ENCODE data around the gene LKAAEAR1. TPM values are rescaled to one million over a fixed set of nuclear protein-coding genes. Genes with fewer than 3 reads are reported as not detected.
A peak's percentile ranks its signal among the peaks of the same experiment; 100 is the strongest.

The LKAAEAR1 gene
- total RNA-seq, 1 donor from 2014 or later = not detected

- Mint-ChIP-seq H3K27me3 (ENCODE audit: unreplicated experiment) (peaks cover 14% of the 10 kb centered on the region), H3K9me3 (ENCODE audit: unreplicated experiment) (peaks cover 5% of the 10 kb centered on the region), H3K4me3 (ENCODE audit: unreplicated experiment) (no peak overlapping the region), H3K36me3 (ENCODE audit: low read depth, unreplicated experiment) (peaks cover 9% of the 10 kb centered on the region), H3K27ac (ENCODE audit: unreplicated experiment) (no peak overlapping the region), H3K4me1 (ENCODE audit: unreplicated experiment) (peaks cover 3% of the 10 kb centered on the region)
- TF ChIP-seq CTCF (IDR thresholded peaks at IDR 0.05; ENCODE audit: unreplicated experiment) = no peak
- no peak for DNase-seq (ENCODE audit: low spot score)
Observed at GRCh38 chr20:64100566-64100888, 16.3 kb upstream of the LKAAEAR1 start.

DNA sequence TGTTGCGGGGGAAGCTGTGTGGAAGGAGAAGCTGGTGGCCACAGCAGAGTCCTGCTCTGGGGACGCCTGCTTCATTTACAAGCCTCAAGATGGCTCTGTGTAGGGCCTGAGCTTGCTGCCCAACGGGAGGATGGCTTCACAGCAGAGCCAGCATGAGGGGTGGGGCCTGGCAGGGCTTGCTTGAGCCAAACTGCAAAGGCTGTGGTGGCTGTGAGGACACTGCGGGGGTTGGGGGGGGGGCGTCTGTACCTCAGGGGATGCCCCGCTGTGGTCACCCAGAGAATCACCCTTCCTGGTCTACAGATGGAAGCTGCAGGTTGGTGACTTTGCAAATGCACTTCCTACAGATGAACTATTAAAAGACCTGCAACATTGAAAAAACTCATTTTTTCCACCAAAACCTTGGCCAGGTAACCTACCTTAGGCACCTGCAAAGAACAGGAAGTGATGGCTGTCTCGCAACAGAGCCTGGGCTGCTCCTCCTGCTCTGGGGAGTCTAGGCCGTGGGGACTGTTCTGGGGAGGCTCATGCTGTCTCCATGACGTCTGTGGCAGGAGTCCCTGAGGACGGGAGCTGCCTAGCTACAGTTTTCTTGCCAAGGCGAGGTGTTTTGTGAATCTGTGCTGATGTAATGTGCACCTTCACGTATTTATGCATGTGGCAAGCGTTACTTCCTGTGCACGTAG lies 15.8 kb upstream of the LKAAEAR1 start:
- peaks cover 14% of the 10 kb centered on the region for H3K27me3 Mint-ChIP-seq (ENCODE audit: unreplicated experiment)
- no peak for DNase-seq (ENCODE audit: low spot score)
- H3K4me3 Mint-ChIP-seq (ENCODE audit: unreplicated experiment) = no peak overlapping the region

DNA sequence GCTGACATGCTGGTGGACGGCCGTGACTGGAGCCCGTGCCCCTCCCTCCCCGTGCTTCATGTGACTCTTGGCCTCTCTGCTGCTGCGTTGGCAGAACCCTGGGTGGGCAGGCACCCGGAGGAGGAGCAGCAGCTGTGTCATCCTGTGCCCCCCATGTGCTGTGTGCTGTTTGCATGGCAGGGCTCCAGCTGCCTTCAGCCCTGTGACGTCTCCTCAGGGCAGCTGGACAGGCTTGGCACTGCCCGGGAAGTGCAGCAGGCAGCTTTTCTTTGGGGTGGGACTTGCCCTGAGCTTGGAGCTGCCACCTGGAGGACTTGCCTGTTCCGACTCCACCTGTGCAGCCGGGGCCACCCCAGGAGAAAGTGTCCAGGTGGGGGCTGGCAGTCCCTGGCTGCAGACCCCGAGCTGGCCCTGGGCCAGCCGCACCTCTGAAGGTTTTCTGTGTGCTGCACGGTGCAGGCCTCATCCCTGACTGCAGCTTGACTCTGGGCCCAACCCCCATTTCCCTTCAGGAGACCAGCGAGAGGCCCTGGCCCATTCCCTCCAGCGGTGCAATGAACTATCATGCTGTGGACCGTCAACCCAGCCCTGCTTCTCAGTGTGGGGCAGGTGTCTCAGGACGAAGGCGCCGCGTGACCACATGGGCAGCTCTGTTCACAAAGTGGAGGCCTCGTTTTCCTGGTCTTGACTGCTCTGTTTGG lies 15.0 kb upstream of the LKAAEAR1 start:
- no peak for TF ChIP-seq CTCF (IDR thresholded peaks at IDR 0.05; ENCODE audit: unreplicated experiment)
- DNase-seq (ENCODE audit: low spot score) = no peak
- H3K9me3 Mint-ChIP-seq (ENCODE audit: unreplicated experiment) = peaks cover 5% of the 10 kb centered on the region
- H3K27ac Mint-ChIP-seq (ENCODE audit: unreplicated experiment) = no peak overlapping the region
- H3K4me1 Mint-ChIP-seq (ENCODE audit: unreplicated experiment) = peaks cover 3% of the 10 kb centered on the region
- H3K36me3 Mint-ChIP-seq (ENCODE audit: low read depth, unreplicated experiment) = peaks cover 9% of the 10 kb centered on the region
- H3K4me3 Mint-ChIP-seq (ENCODE audit: unreplicated experiment) = no peak overlapping the region
- H3K27me3 Mint-ChIP-seq (ENCODE audit: unreplicated experiment) = peaks cover 14% of the 10 kb centered on the region

More for the DNA sequence above, 15.8 kb upstream of the LKAAEAR1 start:
- Mint-ChIP-seq H3K36me3 (ENCODE audit: low read depth, unreplicated experiment) (peaks cover 9% of the 10 kb centered on the region), H3K4me1 (ENCODE audit: unreplicated experiment) (peaks cover 3% of the 10 kb centered on the region), H3K27ac (ENCODE audit: unreplicated experiment) (no peak overlapping the region), H3K9me3 (ENCODE audit: unreplicated experiment) (peaks cover 5% of the 10 kb centered on the region)
- no peak for TF ChIP-seq CTCF (IDR thresholded peaks at IDR 0.05; ENCODE audit: unreplicated experiment)

DNA sequence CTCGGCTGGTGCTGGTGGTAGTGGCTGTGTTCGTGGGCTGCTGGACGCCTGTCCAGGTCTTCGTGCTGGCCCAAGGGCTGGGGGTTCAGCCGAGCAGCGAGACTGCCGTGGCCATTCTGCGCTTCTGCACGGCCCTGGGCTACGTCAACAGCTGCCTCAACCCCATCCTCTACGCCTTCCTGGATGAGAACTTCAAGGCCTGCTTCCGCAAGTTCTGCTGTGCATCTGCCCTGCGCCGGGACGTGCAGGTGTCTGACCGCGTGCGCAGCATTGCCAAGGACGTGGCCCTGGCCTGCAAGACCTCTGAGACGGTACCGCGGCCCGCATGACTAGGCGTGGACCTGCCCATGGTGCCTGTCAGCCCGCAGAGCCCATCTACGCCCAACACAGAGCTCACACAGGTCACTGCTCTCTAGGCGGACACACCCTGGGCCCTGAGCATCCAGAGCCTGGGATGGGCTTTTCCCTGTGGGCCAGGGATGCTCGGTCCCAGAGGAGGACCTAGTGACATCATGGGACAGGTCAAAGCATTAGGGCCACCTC lies 14.3 kb upstream of the LKAAEAR1 start:
- peaks cover 9% of the 10 kb centered on the region for H3K36me3 Mint-ChIP-seq (ENCODE audit: low read depth, unreplicated experiment)
- peaks cover 5% of the 10 kb centered on the region for H3K9me3 Mint-ChIP-seq (ENCODE audit: unreplicated experiment)
- DNase-seq (ENCODE audit: low spot score) = no peak
- no peak overlapping the region for H3K27ac Mint-ChIP-seq (ENCODE audit: unreplicated experiment)
- H3K4me3 Mint-ChIP-seq (ENCODE audit: unreplicated experiment) = no peak overlapping the region
- peaks cover 11% of the 10 kb centered on the region for H3K27me3 Mint-ChIP-seq (ENCODE audit: unreplicated experiment)
- no peak for TF ChIP-seq CTCF (IDR thresholded peaks at IDR 0.05; ENCODE audit: unreplicated experiment)
- peaks cover 3% of the 10 kb centered on the region for H3K4me1 Mint-ChIP-seq (ENCODE audit: unreplicated experiment)

- Mint-ChIP-seq H3K4me3 (ENCODE audit: unreplicated experiment) (peak overlapping the region; percentile 78), H3K9me3 (ENCODE audit: unreplicated experiment) (peaks cover 5% of the 10 kb centered on the region), H3K27me3 (ENCODE audit: unreplicated experiment) (peaks cover 16% of the 10 kb centered on the region), H3K4me1 (ENCODE audit: unreplicated experiment) (peaks cover 3% of the 10 kb centered on the region), H3K36me3 (ENCODE audit: low read depth, unreplicated experiment) (peaks cover 9% of the 10 kb centered on the region), H3K27ac (ENCODE audit: unreplicated experiment) (no peak overlapping the region)
- TF ChIP-seq CTCF (IDR thresholded peaks at IDR 0.05; ENCODE audit: unreplicated experiment) = no peak
- no peak for DNase-seq (ENCODE audit: low spot score)
Observed at GRCh38 chr20:64096535-64096934, 12.3 kb upstream of the LKAAEAR1 start.
